Activated B cell treated with CpG ODN at 0.5 μM for 24 hours (primary cell): ENCODE data around the gene GALC. TPM values are rescaled to one million over a fixed set of nuclear protein-coding genes. Genes with fewer than 3 reads are reported as not detected.
A peak's percentile ranks its signal among the peaks of the same experiment; 100 is the strongest.

Experiments
- ATAC-seq: fragments of 200-7000 bp; cut with Tn5 transposase; one replicate; pipeline ENCODE4 v1.10.0; 2021; ENCODE audit warnings: low read depth, mild to moderate bottlenecking, moderate library complexity
- CTCF ChIA-PET: fragments of 350-600 bp; sonication (Branson Sonifier 250); formaldehyde crosslinking; loops from one replicate; lab custom pipeline; 2021; ENCODE audit warnings: antibody characterized with exemption; lab: Charles Lee
- POLR2A ChIA-PET: fragments of 350-600 bp; sonication (Branson Sonifier 250); formaldehyde crosslinking; loops from one replicate; lab custom pipeline; 2021; ENCODE audit warnings: antibody characterized with exemption; lab: Charles Lee
- DNase-seq: peaks from one replicate; pipeline ENCODE4 v3.0.0; 2022
- H3K27ac Mint-ChIP-seq: one replicate; pipeline ENCODE4 v1.8.0; 2020; ENCODE audit warnings: mixed read lengths
- H3K27me3 Mint-ChIP-seq: one replicate; pipeline ENCODE4 v1.8.0; 2021; ENCODE audit warnings: mixed read lengths
- H3K36me3 Mint-ChIP-seq: one replicate; pipeline ENCODE4 v1.8.0; 2021; ENCODE audit warnings: low read depth, mixed read lengths
- H3K4me1 Mint-ChIP-seq: one replicate; pipeline ENCODE4 v1.8.0; 2021; ENCODE audit warnings: mixed read lengths
- H3K4me3 Mint-ChIP-seq: one replicate; pipeline ENCODE4 v1.8.0; 2020; ENCODE audit warnings: mild to moderate bottlenecking, mixed read lengths
- H3K9me3 Mint-ChIP-seq: one replicate; pipeline ENCODE4 v1.8.0; 2020; ENCODE audit warnings: mixed read lengths
- CTCF ChIP-seq: fragments of 200-600 bp; IDR thresholded peaks from one replicate; pipeline ENCODE4 v1.8.0; 2022; ENCODE audit warnings: antibody characterized with exemption, mild to moderate bottlenecking
- intact Hi-C: fragments of 100-400 bp; cut with micrococcal nuclease; formaldehyde crosslinking; loops from one replicate; pipeline ENCODE4 v1.15.1; 2024
- total RNA-seq: library from RNA; stranded (reverse); gene quantifications from 2 replicates; pipeline ENCODE4 v1.2.3, GENCODE V29; 2022

Gene GALC
- total RNA-seq: 8.3 and 9.7 TPM in 2 replicates

GRCh38 chr14:87992718-87993628, at the start of gene GALC:
Gene GALC, minus strand, starts transcription at chr14:87993182. Its CDS starts 18 bp downstream, at chr14:87993164.
- ChIA-PET CTCF (interaction anchor here (0.6 to 3.0 kb wide), 4 partner anchors 9 to 48 kb away, joined by 3 to 12 read pairs (median 6); partner anchors contain the start of gene GPR65), POLR2A (interaction anchor here (0.9 to 5.1 kb wide), 9 partner anchors 9 to 1963 kb away, joined by 3 to 131 read pairs (median 6); partner anchors contain the start of genes GPR65 and TDP1)
- Mint-ChIP-seq H3K4me1 (peaks cover 41% of the 10 kb centered on the region), H3K36me3 (peaks cover 4% of the 10 kb centered on the region), H3K27me3 (no peaks in the 10 kb centered on the region), H3K4me3 (peak within 1 kb of the TSS; percentile 89), H3K27ac (peak within 1 kb of the TSS; percentile 99), H3K9me3 (peaks cover 2% of the 10 kb centered on the region)
- ATAC-seq: peak; percentile 80
- intact Hi-C loops: loop anchor here (1.0 to 5.0 kb wide), 8 partner anchors 13 to 1962 kb away; partner anchors contain the start of genes EFCAB11, EML5, TDP1 and ZC3H14
- no peak for TF ChIP-seq CTCF
- DNase-seq: peak; percentile 89

- intact Hi-C loops: no loop called here
Observed at GRCh38 chr14:88040146-88040545, 47.2 kb upstream of the GALC start.

GRCh38 chr14:88039197-88039596, 46.2 kb upstream of the GALC start:
- ChIA-PET CTCF (no interaction called here), POLR2A (no interaction called here)
- no peak overlapping the region for H3K4me3 Mint-ChIP-seq
- H3K27ac Mint-ChIP-seq: no peak overlapping the region
- intact Hi-C loops: no loop called here
- no peaks in the 10 kb centered on the region for H3K36me3 Mint-ChIP-seq
- no peaks in the 10 kb centered on the region for H3K27me3 Mint-ChIP-seq
- no peaks in the 10 kb centered on the region for H3K4me1 Mint-ChIP-seq
- no peaks in the 10 kb centered on the region for H3K9me3 Mint-ChIP-seq
- ATAC-seq: no peak
- TF ChIP-seq CTCF: no peak
- no peak for DNase-seq

More at GRCh38 chr14:88040146-88040545, 47.2 kb upstream of the GALC start:
- ChIA-PET CTCF (no interaction called here), POLR2A (no interaction called here)
- ATAC-seq (no peak), DNase-seq (no peak)
- Mint-ChIP-seq H3K36me3 (no peaks in the 10 kb centered on the region), H3K4me1 (no peaks in the 10 kb centered on the region), H3K27me3 (no peaks in the 10 kb centered on the region), H3K27ac (no peak overlapping the region), H3K4me3 (no peak overlapping the region), H3K9me3 (no peaks in the 10 kb centered on the region)
- no peak for TF ChIP-seq CTCF

- H3K4me1 Mint-ChIP-seq: no peaks in the 10 kb centered on the region
- intact Hi-C loops: no loop called here
- no peaks in the 10 kb centered on the region for H3K36me3 Mint-ChIP-seq
- H3K4me3 Mint-ChIP-seq: no peak overlapping the region
- H3K27ac Mint-ChIP-seq: no peak overlapping the region
- no peaks in the 10 kb centered on the region for H3K27me3 Mint-ChIP-seq
- POLR2A ChIA-PET: no interaction called here
- TF ChIP-seq CTCF: no peak
- ATAC-seq (no peak), DNase-seq (no peak)
- CTCF ChIA-PET: no interaction called here
- H3K9me3 Mint-ChIP-seq: no peaks in the 10 kb centered on the region
Observed at GRCh38 chr14:88037325-88037724, 44.3 kb upstream of the GALC start.

GRCh38 chr14:88036422-88036821, 43.4 kb upstream of the GALC start:
- Mint-ChIP-seq H3K9me3 (no peaks in the 10 kb centered on the region), H3K4me1 (no peaks in the 10 kb centered on the region), H3K27ac (no peak overlapping the region), H3K4me3 (no peak overlapping the region), H3K36me3 (no peaks in the 10 kb centered on the region), H3K27me3 (no peaks in the 10 kb centered on the region)
- CTCF ChIA-PET: interaction anchor here (1.0 kb wide), 1 partner anchor 132 kb away, joined by 3 read pairs; no protein-coding TSS in a partner anchor
- ATAC-seq (no peak), DNase-seq (no peak)
- POLR2A ChIA-PET: no interaction called here
- no peak for TF ChIP-seq CTCF
- intact Hi-C loops: no loop called here
